HepG2 (cell line): ENCODE data around the gene ACE. TPM values are rescaled to one million over a fixed set of nuclear protein-coding genes. Genes with fewer than 3 reads are reported as not detected.
A peak's percentile ranks its signal among the peaks of the same experiment; 100 is the strongest.

Experiments
- ATAC-seq: fragments of 200-7000 bp; cut with Tn5 transposase; 3 replicates; pipeline ENCODE4 v1.9.1; 2020; ENCODE audit warnings: mild to moderate bottlenecking, moderate library complexity
- BruUV-seq: library from RNA; stranded (reverse); fragments of 400-500 nt; replicated peaks from 2 replicates; lab custom pipeline; 2021; lab: Mats Ljungman, UMichigan
- CTCF ChIA-PET: fragments of 300-600 bp; formaldehyde crosslinking; extraction: SDS; loops from one replicate; lab custom pipeline; 2021; ENCODE audit warnings: low total read pairs, inconsistent platforms, low intra/inter-chr PET ratio; lab: Yijun Ruan, JAX
- POLR2A ChIA-PET: fragments of 350-600 bp; sonication (Branson Sonifier 250); formaldehyde crosslinking; loops from one replicate; lab custom pipeline; 2020; ENCODE audit warnings: antibody characterized with exemption, inconsistent platforms; lab: Yijun Ruan, JAX
- DNase-seq: peaks from one replicate; pipeline ENCODE4 v3.0.0-alpha.2; 2015; ENCODE audit warnings: low spot score
- FAIRE-seq: peaks from 3 replicates; lab custom pipeline; 2011; peaks lifted over from hg19 to GRCh38; lab: Jason Lieb, UNC
- H2AFZ ChIP-seq: one replicate; pipeline ENCODE4 v1.6.1; 2011; ENCODE audit warnings: low read length, inconsistent platforms
- H3K27ac ChIP-seq: fragments of 300-600 bp; 3 replicates; pipeline ENCODE4 v1.8.0; 2011; ENCODE audit warnings: mixed run types, mild to moderate bottlenecking, mixed read lengths, low read length, inconsistent platforms; ENCODE audit not compliant: insufficient read depth; ENCODE audit errors: extremely low read length
- H3K27me3 ChIP-seq, 2 experiments: fragments of 200-600 bp in 1 of 2; 2 replicates in 1 of 2; 3 replicates in 1 of 2; pipeline versions ENCODE4 v1.6.0 to v1.8.0; 2011; ENCODE audit warnings: low read length in 2 of 2, mild to moderate bottlenecking in 2 of 2, moderate library complexity in 2 of 2, inconsistent platforms in 1 of 2; ENCODE audit not compliant: insufficient read depth in 2 of 2, control insufficient read depth in 1 of 2
- H3K36me3 ChIP-seq, 2 experiments: fragments of 200-600 bp in 1 of 2; replicated peaks in 1 of 2; 2 replicates in 1 of 2; 3 replicates in 1 of 2; pipeline versions ENCODE4 v1.5.1 to v1.8.0; 2011; ENCODE audit warnings: low read length in 2 of 2, inconsistent platforms in 1 of 2; ENCODE audit not compliant: insufficient read depth in 2 of 2, control insufficient read depth in 1 of 2
- H3K4me1 ChIP-seq: 2 replicates; pipeline ENCODE4 v1.5.1; 2012; ENCODE audit warnings: low read length, inconsistent platforms; ENCODE audit not compliant: insufficient read depth
- H3K4me2 ChIP-seq: 2 replicates; pipeline ENCODE4 v1.6.0; 2011; ENCODE audit warnings: low read depth, low read length, inconsistent platforms
- H3K4me3 ChIP-seq, 3 experiments: fragments of 200-600 bp in 1 of 3; sonication (generic), shearing (Covaris generic) in 1 of 3; replicated peaks in 1 of 3; 2 replicates each; pipeline ENCODE4 v1.5.1; 2011 to 2016; ENCODE audit warnings: low read length in 3 of 3, inconsistent platforms in 2 of 3, low read depth in 2 of 3, mild to moderate bottlenecking in 2 of 3, control low read depth in 1 of 3, mixed read lengths in 1 of 3; ENCODE audit not compliant: insufficient read depth in 1 of 3
- H3K79me2 ChIP-seq: one replicate; pipeline ENCODE4 v1.6.1; 2011; ENCODE audit warnings: low read length, inconsistent platforms; ENCODE audit not compliant: insufficient read depth
- H3K9ac ChIP-seq: 2 replicates; pipeline ENCODE4 v1.6.0; 2011; ENCODE audit warnings: mild to moderate bottlenecking, low read depth, low read length, inconsistent platforms; ENCODE audit not compliant: insufficient read depth
- H3K9me3 ChIP-seq: 2 replicates; pipeline ENCODE4 v1.5.1; 2012; ENCODE audit warnings: mild to moderate bottlenecking, low read length
- H4K20me1 ChIP-seq: 2 replicates; pipeline ENCODE4 v1.6.0; 2011; ENCODE audit warnings: inconsistent platforms, mild to moderate bottlenecking, low read length, moderate library complexity; ENCODE audit not compliant: insufficient read depth
- ASH2L ChIP-seq: fragments of 300-600, 200-600 bp; sonication (generic); IDR thresholded peaks from 2 replicates; pipeline ENCODE4 v1.7.0; 2017; ENCODE audit warnings: low read depth, mild to moderate bottlenecking, moderate library complexity, mixed read lengths, low read length; ENCODE audit not compliant: insufficient read length
- EEA1 ChIP-seq: sonication (generic); formaldehyde crosslinking; IDR thresholded peaks from 2 replicates; pipeline ENCODE4 v1.5.1; 2020; ENCODE audit warnings: mild to moderate bottlenecking, missing genetic modification reagents, borderline replicate concordance
- ZBTB33 ChIP-seq: sonication (generic); formaldehyde crosslinking; IDR thresholded peaks from 2 replicates; pipeline ENCODE4 v1.4.0; 2020; ENCODE audit warnings: missing genetic modification reagents
- ZBTB42 ChIP-seq: sonication (generic); formaldehyde crosslinking; IDR thresholded peaks from 2 replicates; pipeline ENCODE4 v1.5.0; 2020; ENCODE audit warnings: mild to moderate bottlenecking, missing genetic modification reagents
- ZC3H13 ChIP-seq: sonication (generic); formaldehyde crosslinking; IDR thresholded peaks from 2 replicates; pipeline ENCODE4 v1.8.1; 2023; ENCODE audit warnings: mild to moderate bottlenecking, missing genetic modification reagents, moderate library complexity
- ZSCAN9 ChIP-seq: IDR thresholded peaks from 2 replicates; pipeline ENCODE4 v1.6.1; 2016; ENCODE audit warnings: borderline replicate concordance
- whole genome bisulfite sequencing: methylation state at CpG from one replicate; pipeline ENCODE4 v1.1.6; 2017; ENCODE audit warnings: low lambda C conversion rate; 5-methylcytosine and 5-hydroxymethylcytosine counted together
- in situ Hi-C: cut with HindIII; loops from 2 replicates; pipeline ENCODE4 v1.10.0; 2017; ENCODE audit warnings: low pct_unique_long_range_greater_than_20kb; ENCODE audit not compliant: extremely low pct_ligation_motif_present
- intact Hi-C: fragments of 100-400 bp; cut with micrococcal nuclease; formaldehyde crosslinking; loops from one replicate; pipeline ENCODE4 v1.10.0; 2022; ENCODE audit not compliant: unreplicated experiment
- polyA plus RNA-seq, 8 experiments: library from polyadenylated mRNA; depleted of rRNA in 3 of 8; stranded (reverse) in 7 of 8; unstranded in 1 of 8; fragments of >200 nt; fragmentation: Illumina TruSeq in 4 of 8; extraction: Trizol in 4 of 8; gene quantifications; 2 replicates each; pipeline versions ENCODE4 v1.2.1 to v1.2.3, GENCODE V29; 2011 to 2016; ENCODE audit warnings: low read depth in 4 of 8, missing spikeins in 1 of 8, mixed read lengths in 1 of 8; ENCODE audit not compliant: insufficient read depth in 1 of 8
- total RNA-seq, 5 experiments: library from RNA; depleted of rRNA; stranded (reverse); fragments of >200 nt; fragmentation: Illumina TruSeq; extraction: Trizol; gene quantifications; 2 replicates each; pipeline ENCODE4 v1.2.3, GENCODE V29; 2016; ENCODE audit warnings: low read depth in 1 of 5

ACE gene
- total and polyA plus RNA-seq, 2 of the 13 experiments (the other 11 are each of a cell fraction or from before 2014, with no cell fraction given) = 0.08 to 0.13 TPM

- no peak for DNase-seq
- Histone ChIP-seq H3K27me3 (peaks cover 0 to 20% of the 10 kb centered on the region in 2 experiments; a peak in 3 of 5 replicates), H3K9me3 (no peaks in the 10 kb centered on the region), H3K79me2 (no peaks in the 10 kb centered on the region), H3K36me3 (no peaks in the 10 kb centered on the region), H3K9ac (no peak overlapping the region), H4K20me1 (no peaks in the 10 kb centered on the region), H3K4me1 (peaks cover 60% of the 10 kb centered on the region), H3K27ac (no peak overlapping the region), H2AFZ (no peak overlapping the region), H3K4me3 (no peak overlapping the region), H3K4me2 (no peak overlapping the region)
- ChIA-PET CTCF (no interaction called here), POLR2A (interaction anchor here (0.7 kb wide), 1 partner anchor 322 kb away, joined by 4 read pairs; no protein-coding TSS in a partner anchor)
- FAIRE-seq = no peak
- WGBS = 69% methylated on average over 11 of the region's 11 CpGs
- TF ChIP-seq ZBTB33 (CRISPR knock-in tag) (peak; percentile 80; the same call in 1 of the 2 replicates), ZBTB42 (no peak), ZSCAN9 (CRISPR knock-in tag) (no peak), ZC3H13 (CRISPR knock-in tag) (no peak)
- BruUV-seq = no TSS peak
- no peak for ATAC-seq
- intact Hi-C loops (no loop called here), in situ Hi-C loops (no loop called here)
Observed at GRCh38 chr17:63430223-63430622, 46.6 kb upstream of the ACE start.

GRCh38 chr17:63431618-63431938, 45.3 kb upstream of the ACE start:
- in situ Hi-C loops = no loop called here
- no peak for FAIRE-seq
- peaks cover 0 to 15% of the 10 kb centered on the region in 2 experiments; a peak in 3 of 5 replicates for H3K27me3 ChIP-seq
- H2AFZ ChIP-seq = peak overlapping the region; percentile 43
- H3K4me3 ChIP-seq = peak overlapping the region in 2 of 3 experiments; percentile 39 to 62; a peak in 1 of 6 replicates
- no peaks in the 10 kb centered on the region for H3K36me3 ChIP-seq
- no peaks in the 10 kb centered on the region for H3K79me2 ChIP-seq
- no peak for ATAC-seq
- no peak for DNase-seq
- H3K9me3 ChIP-seq = no peaks in the 10 kb centered on the region
- POLR2A ChIA-PET = interaction anchor here (0.9 to 2.4 kb wide), 4 partner anchors 89 to 342 kb away, joined by 4 to 11 read pairs (median 4); partner anchors contain the start of genes CCDC47, DDX42 and MAP3K3
- H3K27ac ChIP-seq = peak overlapping the region; percentile 63
- H4K20me1 ChIP-seq = no peaks in the 10 kb centered on the region
- TF ChIP-seq ASH2L (no peak), EEA1 (CRISPR knock-in tag) (0 out of 2 replicates have a peak, but pooled peaks have one; percentile 25)
- BruUV-seq = no TSS peak
- peak overlapping the region; percentile 88 for H3K4me2 ChIP-seq
- H3K9ac ChIP-seq = 0 out of 2 replicates have a peak overlapping the region, but pooled peaks have one; percentile 32
- intact Hi-C loops = no loop called here
- CTCF ChIA-PET = no interaction called here
- WGBS = 60% methylated on average over 7 of the region's 7 CpGs
- H3K4me1 ChIP-seq = peaks cover 72% of the 10 kb centered on the region
